Testis (tissue), 2 donors: ENCODE results near the gene RFPL1.
"Not testable (repeated sequence)": the region's sequence is repeated elsewhere in the genome, so short reads cannot be mapped to it uniquely, and the experiment has no call there.

Source experiments
- POLR2A ChIP-seq: fragments of 450-650 bp; IDR thresholded peaks from one replicate; pipeline ENCODE4 v1.6.1; 2017; ENCODE audit warnings: antibody characterized with exemption, mild to moderate bottlenecking, moderate library complexity
- TF ChIP-seq, protein P1 (sequence below), 3 experiments: fragments of 450-650 bp in 2 of 3; fragments of 200-600 bp in 1 of 3; sonication (generic) in 1 of 3; IDR thresholded peaks; one replicate each; pipeline ENCODE4 v1.5.1; 2016 to 2019; ENCODE audit warnings: antibody characterized with exemption in 3 of 3, mild to moderate bottlenecking in 2 of 3, moderate library complexity in 1 of 3

DNA sequence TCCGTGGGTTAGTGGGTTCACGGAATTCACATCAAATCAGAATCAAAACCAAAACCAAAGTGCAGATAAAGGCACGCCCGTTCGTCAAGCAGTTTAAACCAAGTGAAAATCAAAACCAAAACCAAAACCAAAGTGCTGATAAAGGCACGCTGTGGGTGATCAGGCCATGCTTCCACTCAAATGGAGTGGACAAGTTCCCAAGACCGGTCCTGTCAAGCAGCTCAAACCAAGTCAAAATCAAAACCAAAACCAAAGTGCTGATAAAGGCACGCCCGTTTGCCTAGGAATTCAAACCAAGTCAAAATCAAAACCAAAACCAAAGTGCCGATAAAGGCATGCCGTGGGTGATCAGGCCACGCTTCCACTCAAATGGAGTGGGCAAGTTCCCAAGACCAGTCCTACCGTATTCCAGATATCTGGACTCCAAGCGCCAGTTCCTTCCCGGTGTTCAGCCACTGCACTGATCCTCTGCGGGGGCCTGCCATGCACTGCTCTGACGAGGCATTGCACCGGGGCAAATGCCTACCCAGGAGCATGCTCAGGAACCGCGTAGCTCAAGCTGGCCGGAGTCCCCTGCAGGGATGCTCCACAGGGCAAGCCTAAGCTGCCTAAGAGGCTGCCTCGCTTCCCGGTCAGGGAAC lies 23.3 kb upstream of the RFPL1 start:
- TF ChIP-seq, protein P1, sequence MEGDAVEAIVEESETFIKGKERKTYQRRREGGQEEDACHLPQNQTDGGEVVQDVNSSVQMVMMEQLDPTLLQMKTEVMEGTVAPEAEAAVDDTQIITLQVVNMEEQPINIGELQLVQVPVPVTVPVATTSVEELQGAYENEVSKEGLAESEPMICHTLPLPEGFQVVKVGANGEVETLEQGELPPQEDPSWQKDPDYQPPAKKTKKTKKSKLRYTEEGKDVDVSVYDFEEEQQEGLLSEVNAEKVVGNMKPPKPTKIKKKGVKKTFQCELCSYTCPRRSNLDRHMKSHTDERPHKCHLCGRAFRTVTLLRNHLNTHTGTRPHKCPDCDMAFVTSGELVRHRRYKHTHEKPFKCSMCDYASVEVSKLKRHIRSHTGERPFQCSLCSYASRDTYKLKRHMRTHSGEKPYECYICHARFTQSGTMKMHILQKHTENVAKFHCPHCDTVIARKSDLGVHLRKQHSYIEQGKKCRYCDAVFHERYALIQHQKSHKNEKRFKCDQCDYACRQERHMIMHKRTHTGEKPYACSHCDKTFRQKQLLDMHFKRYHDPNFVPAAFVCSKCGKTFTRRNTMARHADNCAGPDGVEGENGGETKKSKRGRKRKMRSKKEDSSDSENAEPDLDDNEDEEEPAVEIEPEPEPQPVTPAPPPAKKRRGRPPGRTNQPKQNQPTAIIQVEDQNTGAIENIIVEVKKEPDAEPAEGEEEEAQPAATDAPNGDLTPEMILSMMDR (IDR thresholded peaks at IDR 0.05) = not testable (repeated sequence)
- TF ChIP-seq POLR2A = not testable (repeated sequence)
